IMR-90 (cell line): ENCODE measurements around the gene CD163L1. TPM values are rescaled to one million over a fixed set of nuclear protein-coding genes. Genes with fewer than 3 reads are reported as not detected.
A peak's percentile ranks its signal among the peaks of the same experiment; 100 is the strongest.

Experiments used
- ATAC-seq: fragments of 200-7000 bp; cut with Tn5 transposase; 2 replicates; pipeline ENCODE4 v1.9.1; 2020; ENCODE audit warnings: low read depth, mild to moderate bottlenecking, moderate library complexity
- BruUV-seq: library from RNA; stranded (reverse); fragments of 400-500 nt; replicated peaks from 2 replicates; lab custom pipeline; 2021; lab: Mats Ljungman, UMichigan
- CTCF ChIA-PET: fragments of 300-600 bp; formaldehyde crosslinking; extraction: SDS; loops from one replicate; lab custom pipeline; 2021; ENCODE audit warnings: antibody characterized with exemption; lab: Yijun Ruan, JAX
- POLR2A ChIA-PET: fragments of 300-600 bp; sonication (Branson Sonifier 250); formaldehyde crosslinking; loops from one replicate; lab custom pipeline; 2022; ENCODE audit warnings: antibody characterized with exemption; ENCODE audit not compliant: unreplicated experiment; lab: Charles Lee
- DNase-seq: peaks from one replicate; pipeline ENCODE4 v3.0.0; 2013
- H2AFZ ChIP-seq: replicated peaks from 2 replicates; pipeline ENCODE3; 2013; ENCODE audit warnings: low read length, mild to moderate bottlenecking; ENCODE audit not compliant: poor library complexity
- H2AK5ac ChIP-seq: 2 replicates; pipeline ENCODE4 v1.6.1; 2013; ENCODE audit warnings: low read depth, low read length, inconsistent platforms
- H2AK9ac ChIP-seq: replicated peaks from 2 replicates; pipeline ENCODE3; 2013; ENCODE audit warnings: mild to moderate bottlenecking, low read depth, low read length, moderate library complexity; ENCODE audit not compliant: poor library complexity
- H2BK120ac ChIP-seq: 2 replicates; pipeline ENCODE4 v1.6.1; 2013; ENCODE audit warnings: low read depth, low read length, inconsistent platforms
- H2BK15ac ChIP-seq: 3 replicates; pipeline ENCODE4 v1.6.1; 2013; ENCODE audit warnings: low read depth, low read length, inconsistent platforms
- H2BK20ac ChIP-seq: 2 replicates; pipeline ENCODE4 v1.6.1; 2013; ENCODE audit warnings: low read depth, mild to moderate bottlenecking, inconsistent platforms, low read length, moderate library complexity
- H2BK5ac ChIP-seq: 2 replicates; pipeline ENCODE4 v1.6.1; 2013; ENCODE audit warnings: mild to moderate bottlenecking, low read depth, low read length, inconsistent platforms; ENCODE audit not compliant: poor library complexity, severe bottlenecking
- H3K14ac ChIP-seq: replicated peaks from 2 replicates; pipeline ENCODE4 v1.6.1; 2013; ENCODE audit warnings: low read depth, low read length, inconsistent platforms
- H3K18ac ChIP-seq: 2 replicates; pipeline ENCODE4 v1.6.1; 2013; ENCODE audit warnings: low read depth, low read length, control low read depth
- H3K23ac ChIP-seq: 2 replicates; pipeline ENCODE4 v1.6.1; 2013; ENCODE audit warnings: low read depth, low read length, inconsistent platforms
- H3K27ac ChIP-seq: 2 replicates; pipeline ENCODE4 v1.5.1; 2013; ENCODE audit warnings: mild to moderate bottlenecking, control low read depth, low read length; ENCODE audit not compliant: insufficient read depth
- H3K27me3 ChIP-seq: 2 replicates; pipeline ENCODE4 v1.6.1; 2013; ENCODE audit warnings: low read length; ENCODE audit not compliant: control insufficient read depth, insufficient read depth
- H3K36me3 ChIP-seq: 2 replicates; pipeline ENCODE4 v1.6.1; 2013; ENCODE audit warnings: low read length, mixed read lengths; ENCODE audit not compliant: control insufficient read depth, insufficient read depth
- H3K4ac ChIP-seq: 2 replicates; pipeline ENCODE4 v1.6.1; 2013; ENCODE audit warnings: low read depth, low read length, inconsistent platforms
- H3K4me1 ChIP-seq: 2 replicates; pipeline ENCODE4 v1.6.1; 2013; ENCODE audit warnings: low read length, mixed read lengths; ENCODE audit not compliant: control insufficient read depth, insufficient read depth
- H3K4me2 ChIP-seq: 2 replicates; pipeline ENCODE4 v1.6.1; 2013; ENCODE audit warnings: low read depth, mild to moderate bottlenecking, control low read depth, low read length, moderate library complexity
- H3K4me3 ChIP-seq: 2 replicates; pipeline ENCODE4 v1.5.1; 2013; ENCODE audit warnings: low read depth, mild to moderate bottlenecking, control low read depth, low read length, moderate library complexity; ENCODE audit not compliant: insufficient read depth
- H3K56ac ChIP-seq: 2 replicates; pipeline ENCODE4 v1.6.1; 2013; ENCODE audit warnings: low read length, inconsistent platforms; ENCODE audit not compliant: insufficient read depth; ENCODE audit errors: extremely low read depth
- H3K79me1 ChIP-seq, 2 experiments: 2 replicates each; pipeline ENCODE4 v1.6.1; 2013; ENCODE audit warnings: low read length in 2 of 2, inconsistent platforms in 1 of 2, low read depth in 1 of 2
- H3K9ac ChIP-seq: 2 replicates; pipeline ENCODE4 v1.6.1; 2013; ENCODE audit warnings: low read depth, low read length, control low read depth
- H3K9me1 ChIP-seq: 2 replicates; pipeline ENCODE4 v1.6.1; 2013; ENCODE audit warnings: low read length, inconsistent platforms; ENCODE audit not compliant: insufficient read depth
- H3K9me3 ChIP-seq: 2 replicates; pipeline ENCODE4 v1.6.1; 2013; ENCODE audit warnings: low read length; ENCODE audit not compliant: control insufficient read depth, insufficient read depth
- H4K20me1 ChIP-seq: 2 replicates; pipeline ENCODE4 v1.6.1; 2013; ENCODE audit warnings: low read length, inconsistent platforms; ENCODE audit not compliant: insufficient read depth
- H4K5ac ChIP-seq: 2 replicates; pipeline ENCODE4 v1.6.1; 2013; ENCODE audit warnings: mild to moderate bottlenecking, low read depth, low read length, control low read depth
- H4K8ac ChIP-seq, 2 experiments: 2 replicates each; pipeline ENCODE4 v1.6.1; 2013; ENCODE audit warnings: low read depth in 2 of 2, low read length in 2 of 2, control low read depth in 1 of 2, inconsistent platforms in 1 of 2
- H4K91ac ChIP-seq: 2 replicates; pipeline ENCODE4 v1.6.1; 2013; ENCODE audit warnings: low read depth, low read length, inconsistent platforms; ENCODE audit not compliant: insufficient read depth
- BHLHE40 ChIP-seq: fragments of 150-350 bp; IDR thresholded peaks from 2 replicates; pipeline ENCODE4 v1.6.1; 2016; ENCODE audit warnings: mild to moderate bottlenecking, low read depth, low read length
- MAFK ChIP-seq: IDR thresholded peaks from 2 replicates; pipeline ENCODE4 v1.6.1; 2012; ENCODE audit warnings: low read depth, low read length, improper control_type of control experiment
- RCOR1 ChIP-seq: IDR thresholded peaks from 2 replicates; pipeline ENCODE4 v1.6.1; 2012; ENCODE audit warnings: mild to moderate bottlenecking, low read length, improper control_type of control experiment; ENCODE audit not compliant: insufficient replicate concordance
- WGBS, 2 experiments: methylation state at CpG; one replicate each; pipeline versions ENCODE4 v1.1.5 to v1.1.7; 2013; ENCODE audit warnings: missing lambda C conversion rate in 2 of 2; ENCODE audit not compliant: insufficient read length in 1 of 2; ENCODE audit errors: extremely low coverage in 2 of 2; 5-methylcytosine and 5-hydroxymethylcytosine counted together
- dilution Hi-C: fragments of 300-500 bp; cut with HindIII; formaldehyde crosslinking; loops from one replicate; pipeline ENCODE4 v1.14.3; 2018; ENCODE audit warnings: low sequenced_read_pairs; ENCODE audit not compliant: unreplicated experiment
- in situ Hi-C: fragments of 300-500 bp; cut with MboI; formaldehyde crosslinking; loops from 3 replicates; pipeline ENCODE4 v1.14.3; 2019; ENCODE audit warnings: low sequenced_read_pairs, inconsistent platforms, mixed read lengths
- intact Hi-C: fragments of 100-400 bp; cut with micrococcal nuclease; formaldehyde crosslinking; loops from 2 replicates; pipeline ENCODE4 v1.10.0; 2022
- polyA plus RNA-seq, 3 experiments: library from polyadenylated mRNA; depleted of rRNA; stranded (reverse); fragments of >200 nt; gene quantifications; 2 replicates each; pipeline ENCODE4 v1.2.3, GENCODE V29; 2012; ENCODE audit warnings: low replicate concordance in 1 of 3
- total RNA-seq: library from RNA; depleted of rRNA; stranded (reverse); fragments of >200 nt; gene quantifications from 2 replicates; pipeline ENCODE4 v1.2.3, GENCODE V29; 2012
- TF ChIP-seq, protein P1 (sequence below): fragments of 150-350 bp; IDR thresholded peaks from 2 replicates; pipeline ENCODE4 v1.6.1; 2017; ENCODE audit warnings: mild to moderate bottlenecking, antibody characterized with exemption, low read length, low read depth

The CD163L1 gene
- total and polyA plus RNA-seq, 2 of the 4 experiments (the other 2 are of a cell fraction) = 0.50 to 1.6 TPM

GRCh38 chr12:7411343-7411742, 32.6 kb downstream of the CD163L1 start (continued):
- no peak for TF ChIP-seq BHLHE40
- TF ChIP-seq, protein P1, sequence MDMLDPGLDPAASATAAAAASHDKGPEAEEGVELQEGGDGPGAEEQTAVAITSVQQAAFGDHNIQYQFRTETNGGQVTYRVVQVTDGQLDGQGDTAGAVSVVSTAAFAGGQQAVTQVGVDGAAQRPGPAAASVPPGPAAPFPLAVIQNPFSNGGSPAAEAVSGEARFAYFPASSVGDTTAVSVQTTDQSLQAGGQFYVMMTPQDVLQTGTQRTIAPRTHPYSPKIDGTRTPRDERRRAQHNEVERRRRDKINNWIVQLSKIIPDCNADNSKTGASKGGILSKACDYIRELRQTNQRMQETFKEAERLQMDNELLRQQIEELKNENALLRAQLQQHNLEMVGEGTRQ = no peak
- TF ChIP-seq RCOR1 = no peak

DNA sequence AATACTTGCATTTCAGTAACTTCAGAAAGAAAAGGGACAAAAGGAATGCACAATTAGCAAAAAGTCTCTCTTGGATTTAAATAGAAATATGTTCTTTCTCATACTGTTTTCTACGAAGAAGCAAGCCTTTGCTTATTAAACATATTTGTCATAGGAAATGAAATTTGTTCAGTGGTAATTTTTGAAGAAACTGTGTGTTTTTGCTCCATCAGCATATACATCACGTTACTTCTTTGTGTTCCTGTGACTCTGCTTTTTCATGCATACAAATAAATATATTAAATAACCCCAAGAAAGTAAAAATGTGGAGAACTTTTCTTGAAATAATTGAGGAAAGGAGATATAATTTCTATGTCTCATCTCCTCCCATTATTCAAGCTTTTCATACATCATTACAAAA, 39.7 kb downstream of the CD163L1 start:
- no peak for ATAC-seq
- intact Hi-C loops (no loop called here), dilution Hi-C loops (no loop called here), in situ Hi-C loops (no loop called here)
- no peak overlapping the region for H4K8ac ChIP-seq
- no peaks in the 10 kb centered on the region for H3K9me3 ChIP-seq
- H3K14ac ChIP-seq = no peak overlapping the region
- no TSS peak for BruUV-seq
- H3K9me1 ChIP-seq = no peaks in the 10 kb centered on the region
- POLR2A ChIA-PET = no interaction called here
- no peak overlapping the region for H3K4ac ChIP-seq
- no peak overlapping the region for H4K5ac ChIP-seq
- no peak overlapping the region for H4K91ac ChIP-seq
- no peaks in the 10 kb centered on the region for H3K27me3 ChIP-seq
- H3K18ac ChIP-seq = no peak overlapping the region
- no peak overlapping the region for H2BK15ac ChIP-seq
- no peak overlapping the region for H3K27ac ChIP-seq
- H3K9ac ChIP-seq = no peak overlapping the region
- no peak overlapping the region for H2AK9ac ChIP-seq
- H3K4me1 ChIP-seq = no peaks in the 10 kb centered on the region
- no peak overlapping the region for H3K23ac ChIP-seq
- no peak overlapping the region for H3K4me2 ChIP-seq
- no peak overlapping the region for H2BK20ac ChIP-seq
- TF ChIP-seq RCOR1 (no peak), MAFK (peak; percentile 50)
- no peak overlapping the region for H2AFZ ChIP-seq
- H3K79me1 ChIP-seq = no peaks in the 10 kb centered on the region
- H2AK5ac ChIP-seq = no peak overlapping the region
- H3K4me3 ChIP-seq = no peak overlapping the region
- H2BK5ac ChIP-seq = no peak overlapping the region
- H2BK120ac ChIP-seq = no peak overlapping the region
- H3K36me3 ChIP-seq = no peaks in the 10 kb centered on the region
- DNase-seq = no peak
- CTCF ChIA-PET = no interaction called here
- no peaks in the 10 kb centered on the region for H4K20me1 ChIP-seq
- no CpG with 5 or more reads among the region's 2 CpGs for WGBS, 2 experiments
- H3K56ac ChIP-seq = no peak overlapping the region
